Measurements from ENCODE around the gene MRPS34. TPM values are rescaled to one million over a fixed set of nuclear protein-coding genes. Genes with fewer than 3 reads are reported as not detected.

Gene MRPS34
- polyA plus RNA-seq, 1 donor (not counting 4 experiments of a cell fraction or from before 2014, with no cell fraction given): 74.3 TPM

DNA sequence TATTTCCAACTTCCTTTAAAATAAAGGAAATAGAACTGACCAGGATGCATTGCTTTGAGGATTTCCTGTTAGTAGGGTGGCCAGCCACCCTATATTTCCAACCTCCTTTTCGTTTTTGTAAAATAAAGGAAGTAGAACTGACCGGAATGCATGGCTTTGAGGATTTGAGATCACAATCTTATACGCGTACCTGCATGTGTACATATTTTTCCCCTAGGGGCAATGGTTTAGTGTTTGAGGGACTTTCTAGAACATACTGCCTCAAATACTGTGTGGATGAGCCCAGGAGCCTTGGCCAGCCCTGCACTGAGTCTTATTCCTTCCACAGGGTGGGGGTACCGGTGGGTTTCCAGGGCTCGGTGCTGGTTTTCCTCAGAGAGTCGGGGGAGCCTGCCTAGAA lies 41.3 kb downstream of the MRPS34 start:
- no peak overlapping the region for H3K4me3 ChIP-seq (ENCODE audit: control insufficient read depth in 2 of 3, extremely low read depth in 1 of 3, insufficient read depth in 2 of 3, low read depth in 1 of 3, low read length in 3 of 3)
- H3K27me3 ChIP-seq (ENCODE audit: control insufficient read depth, extremely low read depth, insufficient read depth, low read length): no peaks in the 10 kb centered on the region
- dilution Hi-C loops (cut with MboI; ENCODE audit: extremely low pct_ligation_motif_present, low sequenced_read_pairs): no loop called here
- H3K79me2 ChIP-seq (ENCODE audit: control insufficient read depth, insufficient read depth, low read length): peaks cover 19% of the 10 kb centered on the region
- DNase-seq (ENCODE audit: low read depth, low spot score) (no peak), FAIRE-seq (no peak)
- no peak overlapping the region for H2AFZ ChIP-seq (ENCODE audit: control insufficient read depth, low read length)
- peaks cover 9 to 15% of the 10 kb centered on the region in 2 experiments for H3K36me3 ChIP-seq (ENCODE audit: control insufficient read depth in 2 of 2, extremely low read depth in 1 of 2, insufficient read depth in 2 of 2, low read length in 2 of 2)
- H4K20me1 ChIP-seq (ENCODE audit: control insufficient read depth, extremely low read depth, insufficient read depth, low read length): peaks cover 2% of the 10 kb centered on the region
- H3K9ac ChIP-seq (ENCODE audit: control insufficient read depth, extremely low read depth, insufficient read depth, low read length): no peak overlapping the region
- TF ChIP-seq CTCF (optimal IDR thresholded peaks at IDR 0.05 in 1 of 3, IDR thresholded peaks at IDR 0.05 in 1 of 3, conservative IDR thresholded peaks at IDR 0.05 in 1 of 3; ENCODE audit: extremely low read depth in 1 of 3, insufficient read depth in 2 of 3, low read length in 3 of 3) (no peak), EZH2 (IDR thresholded peaks at IDR 0.05; ENCODE audit: low read length) (no peak)
- no peak overlapping the region for H3K27ac ChIP-seq (ENCODE audit: control insufficient read depth, insufficient read depth, low read length)
- no peaks in the 10 kb centered on the region for H3K4me1 ChIP-seq (ENCODE audit: control insufficient read depth, extremely low read depth, insufficient read depth, low read length)
- H3K4me2 ChIP-seq (ENCODE audit: control insufficient read depth, extremely low read depth, insufficient read depth, low read depth, low read length): no peak overlapping the region
- H3K9me3 ChIP-seq (ENCODE audit: control insufficient read depth, low read depth, low read length): peaks cover 13% of the 10 kb centered on the region
- no peaks in the 10 kb centered on the region for H3K9me1 ChIP-seq (ENCODE audit: control insufficient read depth, extremely low read depth, insufficient read depth, low read length)

DNA sequence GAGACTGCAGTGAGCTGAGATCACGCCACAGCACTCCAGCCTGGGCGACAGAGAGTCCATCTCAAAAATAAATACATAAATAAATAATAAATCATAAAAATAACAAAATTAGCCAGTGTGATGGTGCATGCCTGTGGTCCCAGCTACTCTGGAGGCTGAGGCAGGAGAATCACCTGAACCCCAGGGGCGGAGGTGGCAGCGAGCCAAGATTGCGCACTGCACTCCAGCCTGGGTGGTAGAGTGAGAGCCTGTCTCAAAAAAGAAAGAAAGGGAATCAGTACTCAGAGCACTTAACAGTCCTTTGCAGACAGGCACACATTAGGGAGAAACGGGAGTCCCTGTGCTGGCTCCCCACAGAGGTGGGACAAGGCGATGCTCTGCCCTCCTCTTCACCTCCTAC lies 41.9 kb downstream of the MRPS34 start:
- Histone ChIP-seq H3K4me3 (ENCODE audit: control insufficient read depth in 2 of 3, extremely low read depth in 1 of 3, insufficient read depth in 2 of 3, low read depth in 1 of 3, low read length in 3 of 3) (no peak overlapping the region), H3K4me1 (ENCODE audit: control insufficient read depth, extremely low read depth, insufficient read depth, low read length) (no peaks in the 10 kb centered on the region), H3K36me3 (ENCODE audit: control insufficient read depth in 2 of 2, extremely low read depth in 1 of 2, insufficient read depth in 2 of 2, low read length in 2 of 2) (peaks cover 11 to 18% of the 10 kb centered on the region in 2 experiments), H3K27ac (ENCODE audit: control insufficient read depth, insufficient read depth, low read length) (no peak overlapping the region), H3K9me3 (ENCODE audit: control insufficient read depth, low read depth, low read length) (peaks cover 12% of the 10 kb centered on the region), H4K20me1 (ENCODE audit: control insufficient read depth, extremely low read depth, insufficient read depth, low read length) (peaks cover 2% of the 10 kb centered on the region), H3K27me3 (ENCODE audit: control insufficient read depth, extremely low read depth, insufficient read depth, low read length) (no peaks in the 10 kb centered on the region), H3K9me1 (ENCODE audit: control insufficient read depth, extremely low read depth, insufficient read depth, low read length) (no peaks in the 10 kb centered on the region), H3K4me2 (ENCODE audit: control insufficient read depth, extremely low read depth, insufficient read depth, low read depth, low read length) (no peak overlapping the region), H3K9ac (ENCODE audit: control insufficient read depth, extremely low read depth, insufficient read depth, low read length) (no peak overlapping the region), H3K79me2 (ENCODE audit: control insufficient read depth, insufficient read depth, low read length) (peaks cover 19% of the 10 kb centered on the region), H2AFZ (ENCODE audit: control insufficient read depth, low read length) (no peak overlapping the region)
- dilution Hi-C loops (cut with MboI; ENCODE audit: extremely low pct_ligation_motif_present, low sequenced_read_pairs): no loop called here
- no peak for FAIRE-seq
- TF ChIP-seq CTCF (optimal IDR thresholded peaks at IDR 0.05 in 1 of 3, IDR thresholded peaks at IDR 0.05 in 1 of 3, conservative IDR thresholded peaks at IDR 0.05 in 1 of 3; ENCODE audit: extremely low read depth in 1 of 3, insufficient read depth in 2 of 3, low read length in 3 of 3) (no peak), EZH2 (IDR thresholded peaks at IDR 0.05; ENCODE audit: low read length) (no peak)
- DNase-seq (ENCODE audit: low read depth, low spot score): no peak

All from keratinocyte (primary cell).